Sigmoid colon (tissue), 7 donors: ENCODE data around the gene KRTAP16-1. TPM values are rescaled to one million over a fixed set of nuclear protein-coding genes. Genes with fewer than 3 reads are reported as not detected.

Source experiments
- DNase-seq: peaks from one replicate; pipeline ENCODE4 v3.0.0-alpha.2; 2019
- H3K27ac ChIP-seq, 4 donors: fragments of 200-600 bp; sonication (generic); one replicate each; pipeline ENCODE4 v1.5.1; 2016 to 2019; ENCODE audit warnings: mild to moderate bottlenecking in 1 of 4
- H3K27me3 ChIP-seq, 3 donors: fragments of 200-600 bp; sonication (generic); one replicate each; pipeline ENCODE4 v1.5.1; 2019; ENCODE audit warnings: mild to moderate bottlenecking in 1 of 3
- H3K36me3 ChIP-seq, 4 donors: fragments of 200-600 bp; sonication (generic); one replicate each; pipeline ENCODE4 v1.5.1; 2016 to 2019
- H3K4me1 ChIP-seq, 4 donors: fragments of 200-600 bp; sonication (generic); one replicate each; pipeline ENCODE4 v1.5.1; 2017 to 2019
- H3K4me3 ChIP-seq, 4 donors: fragments of 200-600 bp; sonication (generic); one replicate each; pipeline ENCODE4 v1.5.1; 2017 to 2019; ENCODE audit warnings: mild to moderate bottlenecking in 2 of 4, moderate library complexity in 1 of 4
- H3K9me3 ChIP-seq, 4 donors: fragments of 200-600 bp in 3 of 4; sonication (generic) in 3 of 4; one replicate each; pipeline versions ENCODE4 v1.5.1 to v1.6.1; 2013 to 2019
- EP300 ChIP-seq, 4 donors: sonication (generic); formaldehyde crosslinking; IDR thresholded peaks; one replicate each; pipeline ENCODE4 v1.6.1; 2017; ENCODE audit warnings: antibody characterized with exemption in 4 of 4
- POLR2A ChIP-seq, 2 donors: fragments of 450-650 bp; IDR thresholded peaks; one replicate each; pipeline ENCODE4 v1.6.1; 2016; ENCODE audit warnings: antibody characterized with exemption in 2 of 2, mild to moderate bottlenecking in 2 of 2, moderate library complexity in 2 of 2
- POLR2AphosphoS5 ChIP-seq, 4 donors: sonication (generic); formaldehyde crosslinking; IDR thresholded peaks; one replicate each; pipeline ENCODE4 v1.6.1; 2017; ENCODE audit warnings: antibody characterized with exemption in 4 of 4
- WGBS, 2 donors: extraction: QIAGEN DNeasy Blood & Tissue Kit; methylation state at CpG; one replicate each; pipeline ENCODE4 v1.1.7; 2013; 5-methylcytosine and 5-hydroxymethylcytosine counted together
- intact Hi-C: fragments of 100-400 bp; cut with DNase I; formaldehyde crosslinking; loops from one replicate; pipeline ENCODE4 v1.15.1; 2023
- polyA plus RNA-seq, 3 donors: library from polyadenylated mRNA; stranded (reverse); fragments of 200-250 nt; gene quantifications; one replicate each; pipeline ENCODE4 v1.2.3, GENCODE V29; 2013
- total RNA-seq, 4 donors: library from RNA; depleted of rRNA; stranded (reverse); fragments of >200 nt; gene quantifications; one replicate each; pipeline ENCODE4 v1.1.0, GENCODE V29; 2016
- TF ChIP-seq, protein P1 (sequence below), 4 experiments: fragments of 450-650 bp in 3 of 4; fragments of 200-600 bp in 1 of 4; IDR thresholded peaks; one replicate each; pipeline ENCODE4 v1.5.1; 2016 to 2019; ENCODE audit warnings: antibody characterized with exemption in 4 of 4, mild to moderate bottlenecking in 3 of 4, moderate library complexity in 2 of 4
- donor health status: healthy with polysubstance abuse.
- donor health status: Bipolar disorder and iron deficiency.
- donor health status: healthy.

Gene KRTAP16-1
- total and polyA plus RNA-seq, 7 donors = not detected

DNA sequence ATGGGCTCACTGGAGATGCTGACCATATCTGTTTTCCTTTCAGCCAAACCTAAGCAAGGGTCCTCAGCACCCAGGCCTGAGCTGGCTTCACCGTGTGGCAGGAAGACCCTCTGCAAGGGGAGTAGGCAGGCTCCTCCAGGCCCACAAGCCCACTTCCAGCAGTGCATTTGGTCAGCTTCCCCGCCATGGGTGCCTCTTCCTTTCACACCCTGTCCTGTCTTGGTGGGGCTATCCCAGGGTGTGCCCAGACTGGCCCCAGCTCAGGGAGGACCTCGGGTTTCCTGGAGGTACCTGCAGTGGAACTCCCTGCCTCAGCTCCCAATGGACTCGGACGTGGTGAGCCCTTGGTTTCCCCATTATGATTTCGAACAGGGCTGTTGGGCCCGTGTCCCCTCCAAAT, 19.1 kb upstream of the KRTAP16-1 start:
- H3K36me3 ChIP-seq = no peaks in the 10 kb centered on the region
- H3K4me3 ChIP-seq = no peak overlapping the region
- TF ChIP-seq EP300 (IDR thresholded peaks at IDR 0.05) (no peak), POLR2AphosphoS5 (IDR thresholded peaks at IDR 0.05) (no peak), POLR2A (IDR thresholded peaks at IDR 0.05) (no peak)
- TF ChIP-seq, protein P1, sequence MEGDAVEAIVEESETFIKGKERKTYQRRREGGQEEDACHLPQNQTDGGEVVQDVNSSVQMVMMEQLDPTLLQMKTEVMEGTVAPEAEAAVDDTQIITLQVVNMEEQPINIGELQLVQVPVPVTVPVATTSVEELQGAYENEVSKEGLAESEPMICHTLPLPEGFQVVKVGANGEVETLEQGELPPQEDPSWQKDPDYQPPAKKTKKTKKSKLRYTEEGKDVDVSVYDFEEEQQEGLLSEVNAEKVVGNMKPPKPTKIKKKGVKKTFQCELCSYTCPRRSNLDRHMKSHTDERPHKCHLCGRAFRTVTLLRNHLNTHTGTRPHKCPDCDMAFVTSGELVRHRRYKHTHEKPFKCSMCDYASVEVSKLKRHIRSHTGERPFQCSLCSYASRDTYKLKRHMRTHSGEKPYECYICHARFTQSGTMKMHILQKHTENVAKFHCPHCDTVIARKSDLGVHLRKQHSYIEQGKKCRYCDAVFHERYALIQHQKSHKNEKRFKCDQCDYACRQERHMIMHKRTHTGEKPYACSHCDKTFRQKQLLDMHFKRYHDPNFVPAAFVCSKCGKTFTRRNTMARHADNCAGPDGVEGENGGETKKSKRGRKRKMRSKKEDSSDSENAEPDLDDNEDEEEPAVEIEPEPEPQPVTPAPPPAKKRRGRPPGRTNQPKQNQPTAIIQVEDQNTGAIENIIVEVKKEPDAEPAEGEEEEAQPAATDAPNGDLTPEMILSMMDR (IDR thresholded peaks at IDR 0.05) = no peak
- no peak for DNase-seq
- intact Hi-C loops = loop anchor here (5.0 kb wide), 1 partner anchor 421 kb away; no protein-coding TSS in a partner anchor
- H3K27me3 ChIP-seq = no peaks in the 10 kb centered on the region
- WGBS, 2 donors = 83 to 90% methylated on average over 7 of the region's 7 CpGs
- H3K4me1 ChIP-seq = no peaks in the 10 kb centered on the region
- H3K9me3 ChIP-seq = no peaks in the 10 kb centered on the region
- H3K27ac ChIP-seq = no peak overlapping the region

DNA sequence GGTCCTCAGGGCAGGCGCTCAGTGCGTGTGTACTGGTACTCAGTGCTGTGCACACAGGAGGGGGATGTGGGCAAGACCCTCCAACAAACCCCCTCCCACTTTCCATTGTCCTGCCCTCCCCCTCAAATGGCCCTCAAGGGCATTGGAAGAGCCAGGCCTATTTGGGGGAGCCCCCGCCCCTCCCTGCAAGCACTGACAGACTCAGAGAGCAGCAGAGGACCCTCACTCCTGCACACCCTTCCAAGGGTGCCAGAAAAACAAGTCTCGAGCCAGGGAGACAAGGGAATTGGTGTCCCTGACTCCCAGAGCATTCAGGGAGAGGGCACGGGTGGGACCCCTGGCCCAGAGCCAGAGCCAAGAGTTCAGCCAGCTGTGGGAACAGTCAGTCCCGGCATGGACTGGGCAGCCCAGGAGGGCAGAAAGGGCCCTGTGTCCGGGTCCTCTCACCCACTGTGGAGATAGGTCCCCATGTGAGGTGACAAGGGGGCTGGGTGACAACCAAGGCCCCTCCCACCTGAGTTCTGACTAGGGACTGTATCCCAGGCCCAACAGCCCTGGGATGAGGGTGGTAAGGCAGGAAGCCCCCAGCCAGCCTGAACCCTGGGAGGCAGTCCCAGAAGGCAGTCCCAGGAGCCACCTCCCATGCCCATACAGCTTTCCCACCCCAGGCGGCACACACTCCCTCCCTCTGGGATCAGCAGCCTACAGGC, 18.5 kb upstream of the KRTAP16-1 start:
- Histone ChIP-seq H3K27me3 (no peaks in the 10 kb centered on the region), H3K9me3 (no peaks in the 10 kb centered on the region), H3K27ac (no peak overlapping the region), H3K4me3 (no peak overlapping the region), H3K4me1 (no peaks in the 10 kb centered on the region), H3K36me3 (no peaks in the 10 kb centered on the region)
- intact Hi-C loops = loop anchor here (5.0 kb wide), 1 partner anchor 420 kb away; no protein-coding TSS in a partner anchor
- WGBS, 2 donors = 68 to 85% methylated on average over 8 of the region's 8 CpGs
- no peak for TF ChIP-seq POLR2AphosphoS5 (IDR thresholded peaks at IDR 0.05)
- no peak for TF ChIP-seq POLR2A (IDR thresholded peaks at IDR 0.05)
- TF ChIP-seq, protein P1 (IDR thresholded peaks at IDR 0.05) = no peak
- TF ChIP-seq EP300 (IDR thresholded peaks at IDR 0.05) = no peak
- DNase-seq = no peak

DNA sequence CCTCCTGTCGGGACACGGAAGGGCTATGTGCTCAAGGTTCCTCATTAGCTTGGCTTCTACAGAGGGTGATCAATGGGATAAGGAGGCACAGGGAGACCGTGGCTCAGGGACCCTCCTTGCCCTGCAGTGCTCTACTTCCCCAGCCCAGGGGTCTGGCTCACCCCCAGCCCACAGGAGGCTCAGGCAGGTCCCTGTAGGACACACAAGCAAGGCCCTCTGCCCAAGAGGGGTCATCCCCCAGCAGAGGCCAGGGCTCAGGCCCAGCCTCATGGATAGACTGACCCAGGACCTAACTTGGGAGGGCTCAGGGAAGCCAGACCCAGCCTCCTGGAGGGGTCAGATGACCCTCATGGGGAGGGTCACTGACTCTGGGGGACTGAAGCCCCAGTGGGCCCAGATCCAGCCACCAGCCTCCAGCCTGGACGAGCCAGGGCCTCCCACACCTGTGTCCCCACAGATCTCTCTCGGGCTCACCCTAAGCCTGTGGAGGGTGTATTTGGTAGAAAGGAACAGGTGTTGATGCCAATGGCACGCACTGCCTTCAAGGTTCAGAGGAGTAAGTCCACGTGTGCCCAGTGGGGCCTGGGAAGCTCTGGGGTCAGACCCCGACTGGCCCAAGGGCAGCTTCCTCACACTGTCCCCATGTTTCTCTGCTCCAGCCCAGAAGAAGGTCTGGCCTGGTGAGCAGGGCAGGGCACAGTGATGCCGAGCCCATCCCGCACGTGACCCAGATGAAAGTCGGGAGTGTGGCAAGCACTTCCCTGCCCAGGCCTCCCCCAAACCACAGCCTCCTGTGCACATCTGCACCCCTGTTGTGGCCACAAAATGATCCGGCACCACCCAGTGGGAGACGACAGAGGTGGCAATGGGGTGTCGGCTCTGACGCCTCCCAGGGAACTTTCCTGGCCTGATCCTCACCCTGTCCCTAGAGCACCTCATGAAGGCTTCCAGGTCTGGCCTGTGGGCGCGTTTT, 17.4 kb upstream of the KRTAP16-1 start:
- TF ChIP-seq POLR2A (IDR thresholded peaks at IDR 0.05) (no peak), EP300 (IDR thresholded peaks at IDR 0.05) (no peak), POLR2AphosphoS5 (IDR thresholded peaks at IDR 0.05) (no peak)
- TF ChIP-seq, protein P1 (IDR thresholded peaks at IDR 0.05) = no peak
- no peak for DNase-seq
- Histone ChIP-seq H3K36me3 (no peaks in the 10 kb centered on the region), H3K4me3 (no peak overlapping the region), H3K27ac (no peak overlapping the region), H3K9me3 (no peaks in the 10 kb centered on the region), H3K27me3 (no peaks in the 10 kb centered on the region), H3K4me1 (no peaks in the 10 kb centered on the region)
- 81 to 82% methylated on average over 18 of the region's 18 CpGs for WGBS, 2 donors
- intact Hi-C loops = loop anchor here (5.0 kb wide), 1 partner anchor 419 kb away; no protein-coding TSS in a partner anchor

DNA sequence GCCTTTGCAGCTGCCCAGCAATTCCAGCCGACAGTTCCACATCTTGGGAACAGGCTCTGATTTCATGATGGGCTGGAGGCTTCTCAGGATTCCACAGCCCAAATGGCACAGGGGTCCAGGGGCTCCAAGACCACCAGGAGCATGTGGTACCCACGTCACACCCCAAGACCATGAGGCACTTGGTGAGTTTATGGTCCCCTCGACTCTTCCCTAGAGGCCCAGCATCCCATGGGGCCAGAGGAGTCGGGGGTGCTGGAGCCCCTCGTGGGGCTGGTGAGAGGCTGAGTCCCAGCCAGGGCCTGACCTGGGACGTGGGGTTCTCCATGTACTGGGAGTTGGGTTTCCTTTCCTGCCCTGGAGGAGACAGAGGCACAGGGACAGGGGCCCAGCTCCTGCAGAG, 16.5 kb upstream of the KRTAP16-1 start:
- intact Hi-C loops = loop anchor here (5.0 kb wide), 1 partner anchor 418 kb away; no protein-coding TSS in a partner anchor
- TF ChIP-seq, protein P1 (IDR thresholded peaks at IDR 0.05) = no peak
- TF ChIP-seq POLR2AphosphoS5 (IDR thresholded peaks at IDR 0.05) = no peak
- no peak for TF ChIP-seq EP300 (IDR thresholded peaks at IDR 0.05)
- TF ChIP-seq POLR2A (IDR thresholded peaks at IDR 0.05) = no peak
- Histone ChIP-seq H3K27ac (no peak overlapping the region), H3K4me3 (no peak overlapping the region), H3K36me3 (no peaks in the 10 kb centered on the region), H3K27me3 (no peaks in the 10 kb centered on the region), H3K9me3 (no peaks in the 10 kb centered on the region), H3K4me1 (no peaks in the 10 kb centered on the region)
- no peak for DNase-seq
- 86 to 87% methylated on average over 6 of the region's 6 CpGs for WGBS, 2 donors
